ENCODE measurements around the gene MCOLN3. TPM values are rescaled to one million over a fixed set of nuclear protein-coding genes. Genes with fewer than 3 reads are reported as not detected.

MCOLN3 gene
- total RNA-seq, 1 donor from 2014 or later: not detected

DNA sequence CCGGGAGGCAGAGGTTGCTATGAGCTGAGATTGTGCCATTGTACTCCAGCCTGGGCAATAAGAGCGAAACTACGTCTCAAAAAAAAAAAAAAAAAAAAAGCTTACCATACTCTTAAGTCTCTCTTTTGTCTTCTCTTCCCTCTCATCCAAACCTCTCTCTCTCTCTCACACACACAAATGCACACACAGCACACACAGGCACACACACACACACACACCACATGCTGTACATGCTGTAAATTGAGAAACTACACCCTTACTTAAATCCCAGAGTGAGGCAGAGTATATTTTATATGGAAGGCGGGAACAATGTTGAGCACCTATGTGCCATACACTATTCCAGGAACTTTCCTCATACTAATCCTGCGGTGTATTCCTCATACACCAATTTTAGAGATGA is 6.5 kb downstream of the MCOLN3 start:
- Mint-ChIP-seq H3K4me1 (ENCODE audit: low read depth, unreplicated experiment) (no peaks in the 10 kb centered on the region), H3K27me3 (ENCODE audit: unreplicated experiment) (no peaks in the 10 kb centered on the region), H3K27ac (ENCODE audit: unreplicated experiment) (no peak overlapping the region), H3K9me3 (ENCODE audit: unreplicated experiment) (no peaks in the 10 kb centered on the region), H3K36me3 (ENCODE audit: unreplicated experiment) (no peaks in the 10 kb centered on the region), H3K4me3 (ENCODE audit: unreplicated experiment) (no peak overlapping the region)
- TF ChIP-seq, protein P1, sequence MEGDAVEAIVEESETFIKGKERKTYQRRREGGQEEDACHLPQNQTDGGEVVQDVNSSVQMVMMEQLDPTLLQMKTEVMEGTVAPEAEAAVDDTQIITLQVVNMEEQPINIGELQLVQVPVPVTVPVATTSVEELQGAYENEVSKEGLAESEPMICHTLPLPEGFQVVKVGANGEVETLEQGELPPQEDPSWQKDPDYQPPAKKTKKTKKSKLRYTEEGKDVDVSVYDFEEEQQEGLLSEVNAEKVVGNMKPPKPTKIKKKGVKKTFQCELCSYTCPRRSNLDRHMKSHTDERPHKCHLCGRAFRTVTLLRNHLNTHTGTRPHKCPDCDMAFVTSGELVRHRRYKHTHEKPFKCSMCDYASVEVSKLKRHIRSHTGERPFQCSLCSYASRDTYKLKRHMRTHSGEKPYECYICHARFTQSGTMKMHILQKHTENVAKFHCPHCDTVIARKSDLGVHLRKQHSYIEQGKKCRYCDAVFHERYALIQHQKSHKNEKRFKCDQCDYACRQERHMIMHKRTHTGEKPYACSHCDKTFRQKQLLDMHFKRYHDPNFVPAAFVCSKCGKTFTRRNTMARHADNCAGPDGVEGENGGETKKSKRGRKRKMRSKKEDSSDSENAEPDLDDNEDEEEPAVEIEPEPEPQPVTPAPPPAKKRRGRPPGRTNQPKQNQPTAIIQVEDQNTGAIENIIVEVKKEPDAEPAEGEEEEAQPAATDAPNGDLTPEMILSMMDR (IDR thresholded peaks at IDR 0.05; ENCODE audit: partially characterized antibody, unreplicated experiment): no peak
- no peak for DNase-seq

- TF ChIP-seq, protein P1 (IDR thresholded peaks at IDR 0.05; ENCODE audit: partially characterized antibody, unreplicated experiment): no peak
- no peak overlapping the region for H3K4me3 Mint-ChIP-seq (ENCODE audit: unreplicated experiment)
- H3K4me1 Mint-ChIP-seq (ENCODE audit: low read depth, unreplicated experiment): no peaks in the 10 kb centered on the region
- H3K27me3 Mint-ChIP-seq (ENCODE audit: unreplicated experiment): no peaks in the 10 kb centered on the region
- no peaks in the 10 kb centered on the region for H3K9me3 Mint-ChIP-seq (ENCODE audit: unreplicated experiment)
- no peak for DNase-seq
- H3K36me3 Mint-ChIP-seq (ENCODE audit: unreplicated experiment): no peaks in the 10 kb centered on the region
- H3K27ac Mint-ChIP-seq (ENCODE audit: unreplicated experiment): no peak overlapping the region
Measured at GRCh38 chr1:85033221-85033620, 15.1 kb downstream of the MCOLN3 start.

DNA sequence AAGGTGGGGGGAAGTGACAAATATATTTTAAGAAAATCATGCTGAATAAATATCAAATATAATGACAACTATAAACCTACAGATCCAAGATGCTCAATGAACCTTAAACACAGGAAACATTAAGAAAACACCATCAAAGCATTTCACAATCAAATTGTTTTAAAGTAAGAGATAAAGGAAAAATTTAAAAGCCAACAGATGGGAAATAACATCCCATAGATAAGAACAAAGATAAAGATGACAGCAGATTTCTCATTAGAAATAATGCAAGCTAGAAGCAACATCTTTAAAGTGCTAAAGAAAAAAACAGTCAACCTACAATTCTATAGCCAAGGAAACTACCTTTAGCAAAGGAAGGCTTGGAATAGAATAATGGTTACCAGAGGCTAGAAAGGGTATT is 17.8 kb downstream of the MCOLN3 start:
- H3K4me3 Mint-ChIP-seq (ENCODE audit: unreplicated experiment): no peak overlapping the region
- no peak for DNase-seq
- no peaks in the 10 kb centered on the region for H3K4me1 Mint-ChIP-seq (ENCODE audit: low read depth, unreplicated experiment)
- H3K27me3 Mint-ChIP-seq (ENCODE audit: unreplicated experiment): no peaks in the 10 kb centered on the region
- H3K9me3 Mint-ChIP-seq (ENCODE audit: unreplicated experiment): no peaks in the 10 kb centered on the region
- no peak overlapping the region for H3K27ac Mint-ChIP-seq (ENCODE audit: unreplicated experiment)
- no peaks in the 10 kb centered on the region for H3K36me3 Mint-ChIP-seq (ENCODE audit: unreplicated experiment)
- TF ChIP-seq, protein P1 (IDR thresholded peaks at IDR 0.05; ENCODE audit: partially characterized antibody, unreplicated experiment): no peak

DNA sequence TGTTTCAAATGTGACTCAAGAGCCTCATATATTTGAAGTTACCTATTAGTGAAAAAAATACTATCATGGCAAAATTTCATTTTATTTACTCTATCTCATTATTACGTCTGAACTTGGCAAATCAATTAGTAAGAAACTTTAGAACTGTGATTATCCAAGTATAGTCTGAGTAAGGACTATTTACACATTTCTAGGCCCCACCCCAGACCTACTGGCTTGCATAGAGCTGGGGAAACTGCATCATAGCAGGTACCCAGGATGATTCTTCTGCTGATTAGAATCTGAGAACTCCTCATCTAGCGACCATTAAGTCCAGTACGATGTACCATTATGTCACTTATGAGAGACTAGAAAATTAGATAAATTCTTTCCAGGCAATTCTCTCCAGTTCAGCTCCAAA is 20.1 kb downstream of the MCOLN3 start:
- no peak for DNase-seq
- Mint-ChIP-seq H3K27me3 (ENCODE audit: unreplicated experiment) (no peaks in the 10 kb centered on the region), H3K4me3 (ENCODE audit: unreplicated experiment) (no peak overlapping the region), H3K4me1 (ENCODE audit: low read depth, unreplicated experiment) (no peaks in the 10 kb centered on the region), H3K9me3 (ENCODE audit: unreplicated experiment) (no peaks in the 10 kb centered on the region), H3K27ac (ENCODE audit: unreplicated experiment) (no peak overlapping the region), H3K36me3 (ENCODE audit: unreplicated experiment) (no peaks in the 10 kb centered on the region)
- TF ChIP-seq, protein P1 (IDR thresholded peaks at IDR 0.05; ENCODE audit: partially characterized antibody, unreplicated experiment): no peak

- TF ChIP-seq, protein P1 (IDR thresholded peaks at IDR 0.05; ENCODE audit: partially characterized antibody, unreplicated experiment): no peak
- Mint-ChIP-seq H3K4me3 (ENCODE audit: unreplicated experiment) (no peak overlapping the region), H3K27me3 (ENCODE audit: unreplicated experiment) (no peaks in the 10 kb centered on the region), H3K4me1 (ENCODE audit: low read depth, unreplicated experiment) (no peaks in the 10 kb centered on the region), H3K27ac (ENCODE audit: unreplicated experiment) (no peak overlapping the region), H3K36me3 (ENCODE audit: unreplicated experiment) (no peaks in the 10 kb centered on the region), H3K9me3 (ENCODE audit: unreplicated experiment) (no peaks in the 10 kb centered on the region)
- no peak for DNase-seq
Measured at GRCh38 chr1:85027242-85027983, 20.9 kb downstream of the MCOLN3 start.

Data from glutamatergic neuron (in vitro differentiated cells).